ENCODE data around the gene SMNDC1. TPM values are rescaled to one million over a fixed set of nuclear protein-coding genes. Genes with fewer than 3 reads are reported as not detected.

Gene SMNDC1
- polyA plus RNA-seq, 1 experiment, result 26.4 TPM

- no peaks in the 10 kb centered on the region for H3K27me3 ChIP-seq (ENCODE audit: control insufficient read depth, insufficient read depth, low read length)
- no peak overlapping the region for H3K4me3 ChIP-seq (ENCODE audit: low read depth, low read length)
- H3K27ac ChIP-seq (ENCODE audit: low read depth, low read length), result no peak overlapping the region
- no peak for TF ChIP-seq CTCF (IDR thresholded peaks at IDR 0.05; ENCODE audit: low read depth, low read length)
- POLR2A ChIA-PET, result no interaction called here
- CTCF ChIA-PET, result interaction anchor here (1.9 kb wide), 1 partner anchor 129 kb away, joined by 7 read pairs; no protein-coding TSS in a partner anchor
- no peaks in the 10 kb centered on the region for H3K9me3 ChIP-seq (ENCODE audit: control insufficient read depth, insufficient read depth, low read length)
- DNase-seq (ENCODE audit: low read depth, low spot score), result no peak
Measured at GRCh38 chr10:110267276-110267675, 37.4 kb downstream of the SMNDC1 start.

GRCh38 chr10:110265573-110266193, 39.0 kb downstream of the SMNDC1 start:
- no peak for DNase-seq (ENCODE audit: low read depth, low spot score)
- Histone ChIP-seq H3K27ac (ENCODE audit: low read depth, low read length) (no peak overlapping the region), H3K9me3 (ENCODE audit: control insufficient read depth, insufficient read depth, low read length) (no peaks in the 10 kb centered on the region), H3K27me3 (ENCODE audit: control insufficient read depth, insufficient read depth, low read length) (no peaks in the 10 kb centered on the region), H3K4me3 (ENCODE audit: low read depth, low read length) (no peak overlapping the region)
- ChIA-PET POLR2A (no interaction called here), CTCF (interaction anchor here (1.2 kb wide), 1 partner anchor 13 kb away, joined by 4 read pairs; no protein-coding TSS in a partner anchor)
- TF ChIP-seq CTCF (IDR thresholded peaks at IDR 0.05; ENCODE audit: low read depth, low read length), result no peak

GRCh38 chr10:110263164-110263563, 41.6 kb downstream of the SMNDC1 start:
- H3K9me3 ChIP-seq (ENCODE audit: control insufficient read depth, insufficient read depth, low read length), result no peaks in the 10 kb centered on the region
- H3K27ac ChIP-seq (ENCODE audit: low read depth, low read length), result no peak overlapping the region
- POLR2A ChIA-PET, result no interaction called here
- H3K4me3 ChIP-seq (ENCODE audit: low read depth, low read length), result no peak overlapping the region
- CTCF ChIA-PET, result interaction anchor here (0.6 to 2.3 kb wide), 3 partner anchors 16 to 125 kb away, joined by 4 to 10 read pairs (median 7); no protein-coding TSS in a partner anchor
- TF ChIP-seq CTCF (IDR thresholded peaks at IDR 0.05; ENCODE audit: low read depth, low read length), result no peak
- DNase-seq (ENCODE audit: low read depth, low spot score), result no peak
- no peaks in the 10 kb centered on the region for H3K27me3 ChIP-seq (ENCODE audit: control insufficient read depth, insufficient read depth, low read length)

- POLR2A ChIA-PET, result interaction anchor here (0.6 kb wide), 1 partner anchor 89 kb away, joined by 4 read pairs; no protein-coding TSS in a partner anchor
Measured at GRCh38 chr10:110260746-110261477, 43.8 kb downstream of the SMNDC1 start.

More at GRCh38 chr10:110260746-110261477, 43.8 kb downstream of the SMNDC1 start:
- no peak for DNase-seq (ENCODE audit: low read depth, low spot score)
- Histone ChIP-seq H3K27me3 (ENCODE audit: control insufficient read depth, insufficient read depth, low read length) (no peaks in the 10 kb centered on the region), H3K9me3 (ENCODE audit: control insufficient read depth, insufficient read depth, low read length) (no peaks in the 10 kb centered on the region), H3K4me3 (ENCODE audit: low read depth, low read length) (no peak overlapping the region), H3K27ac (ENCODE audit: low read depth, low read length) (no peak overlapping the region)
- CTCF ChIA-PET, result interaction anchor here (0.7 to 1.9 kb wide), 3 partner anchors 18 to 229 kb away, joined by 6 to 10 read pairs (median 9); no protein-coding TSS in a partner anchor
- no peak for TF ChIP-seq CTCF (IDR thresholded peaks at IDR 0.05; ENCODE audit: low read depth, low read length)
